ENCODE measurements around the gene DCC. TPM values are rescaled to one million over a fixed set of nuclear protein-coding genes. Genes with fewer than 3 reads are reported as not detected.

Gene DCC
- total and polyA plus RNA-seq, 9 of the 15 experiments (the other 6 are each of a cell fraction or from before 2014, with no cell fraction given): not detected

GRCh38 chr18:52391810-52392559, 52.0 kb downstream of the DCC start:
- Histone ChIP-seq H3K27me3 (ENCODE audit: control insufficient read depth in 2 of 2, insufficient read depth in 2 of 2, low read length in 2 of 2) (no peaks in the 10 kb centered on the region), H3K4me2 (ENCODE audit: insufficient read depth, low read length) (no peak overlapping the region), H3K9me1 (ENCODE audit: control insufficient read depth, insufficient read depth, low read length) (no peaks in the 10 kb centered on the region), H3K79me2 (ENCODE audit: control insufficient read depth, insufficient read depth, low read length) (no peaks in the 10 kb centered on the region), H4K20me1 (replicated peaks; ENCODE audit: control insufficient read depth, insufficient read depth, low read length) (no peaks in the 10 kb centered on the region), H2AFZ (ENCODE audit: low read depth, low read length) (no peak overlapping the region), H3K4me3 (no peak overlapping the region), H3K9ac (ENCODE audit: insufficient read depth in 1 of 2, low read depth in 2 of 2, low read length in 2 of 2) (no peak overlapping the region), H3K36me3 (ENCODE audit: control insufficient read depth, insufficient read depth, low read length) (no peaks in the 10 kb centered on the region), H3K27ac (ENCODE audit: extremely low read depth, low read depth, low read length) (no peak overlapping the region), H3K4me1 (replicated peaks in 1 of 2; ENCODE audit: control insufficient read depth in 2 of 2, insufficient read depth in 2 of 2, low read length in 2 of 2) (no peaks in the 10 kb centered on the region), H3K9me3 (replicated peaks; ENCODE audit: control insufficient read depth, insufficient read depth, low read depth, low read length) (no peaks in the 10 kb centered on the region; the same call in 1 of the 2 replicates)
- ChIA-PET POLR2A (no interaction called here), CTCF (ENCODE audit: low intra/inter-chr PET ratio) (no interaction called here)
- in situ Hi-C loops (cut with MboI): no loop called here
- TF ChIP-seq ZFP30 (CRISPR knock-in tag; IDR thresholded peaks at IDR 0.05; ENCODE audit: borderline replicate concordance) (no peak), RB1 (IDR thresholded peaks at IDR 0.05; ENCODE audit: low read depth) (no peak), SREBF2 (CRISPR knock-in tag; IDR thresholded peaks at IDR 0.05) (no peak), CLOCK (CRISPR knock-in tag; IDR thresholded peaks at IDR 0.05; ENCODE audit: borderline replicate concordance) (no peak), TCF7L2 (IDR thresholded peaks at IDR 0.05; ENCODE audit: low read depth, low read length) (no peak), SIX5 (IDR thresholded peaks at IDR 0.05; ENCODE audit: borderline replicate concordance in 1 of 2, insufficient read depth in 1 of 2, low read depth in 1 of 2, low read length in 2 of 2) (no peak), HNRNPLL (IDR thresholded peaks at IDR 0.05; ENCODE audit: low read depth, low read length, poor library complexity, severe bottlenecking) (no peak), NUFIP1 (IDR thresholded peaks at IDR 0.05; ENCODE audit: partially characterized antibody) (no peak), TEAD2 (tag; IDR thresholded peaks at IDR 0.05) (no peak), CTCFL (IDR thresholded peaks at IDR 0.05; ENCODE audit: borderline replicate concordance, insufficient read depth, low read depth, low read length, poor library complexity, severe bottlenecking) (no peak), ADNP (tag; IDR thresholded peaks at IDR 0.05) (no peak), TARDBP (IDR thresholded peaks at IDR 0.05) (no peak), MTA3 (IDR thresholded peaks at IDR 0.05; ENCODE audit: borderline replicate concordance) (no peak), EGR1 (conservative IDR thresholded peaks at IDR 0.05) (no peak)
- no peak for FAIRE-seq
- no peak for DNase-seq (ENCODE audit: extremely low read depth in 1 of 4, low spot score in 3 of 4)
- WGBS (ENCODE audit: insufficient coverage, low coverage, missing lambda C conversion rate): 0% methylated on average over 9 of the region's 9 CpGs
- no TSS peak for BruUV-seq (replicated peaks)
- intact Hi-C loops (cut with micrococcal nuclease): no loop called here
- ATAC-seq: no peak

Measured in K562 (cell line).